ENCODE measurements around the gene DNM3. TPM values are rescaled to one million over a fixed set of nuclear protein-coding genes. Genes with fewer than 3 reads are reported as not detected.
A peak's percentile ranks its signal among the peaks of the same experiment; 100 is the strongest.

DNM3 gene
- total RNA-seq, 1 donor from 2014 or later, result 15.4 TPM

- ATAC-seq (peak; percentile 63), DNase-seq (no peak)
- Histone ChIP-seq H3K9me3 (no peaks in the 10 kb centered on the region), H3K4me3 (peak overlapping the region; percentile 8), H3K4me1 (peaks cover 7% of the 10 kb centered on the region), H3K27me3 (no peaks in the 10 kb centered on the region), H3K36me3 (no peaks in the 10 kb centered on the region), H3K27ac (peak overlapping the region; percentile 52)
- intact Hi-C loops (cut with DNase I), result no loop called here
- TF ChIP-seq, protein P1, sequence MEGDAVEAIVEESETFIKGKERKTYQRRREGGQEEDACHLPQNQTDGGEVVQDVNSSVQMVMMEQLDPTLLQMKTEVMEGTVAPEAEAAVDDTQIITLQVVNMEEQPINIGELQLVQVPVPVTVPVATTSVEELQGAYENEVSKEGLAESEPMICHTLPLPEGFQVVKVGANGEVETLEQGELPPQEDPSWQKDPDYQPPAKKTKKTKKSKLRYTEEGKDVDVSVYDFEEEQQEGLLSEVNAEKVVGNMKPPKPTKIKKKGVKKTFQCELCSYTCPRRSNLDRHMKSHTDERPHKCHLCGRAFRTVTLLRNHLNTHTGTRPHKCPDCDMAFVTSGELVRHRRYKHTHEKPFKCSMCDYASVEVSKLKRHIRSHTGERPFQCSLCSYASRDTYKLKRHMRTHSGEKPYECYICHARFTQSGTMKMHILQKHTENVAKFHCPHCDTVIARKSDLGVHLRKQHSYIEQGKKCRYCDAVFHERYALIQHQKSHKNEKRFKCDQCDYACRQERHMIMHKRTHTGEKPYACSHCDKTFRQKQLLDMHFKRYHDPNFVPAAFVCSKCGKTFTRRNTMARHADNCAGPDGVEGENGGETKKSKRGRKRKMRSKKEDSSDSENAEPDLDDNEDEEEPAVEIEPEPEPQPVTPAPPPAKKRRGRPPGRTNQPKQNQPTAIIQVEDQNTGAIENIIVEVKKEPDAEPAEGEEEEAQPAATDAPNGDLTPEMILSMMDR (IDR thresholded peaks at IDR 0.05), result peak; percentile 62
Measured at GRCh38 chr1:172398970-172399755, 557.9 kb downstream of the DNM3 start.

DNA sequence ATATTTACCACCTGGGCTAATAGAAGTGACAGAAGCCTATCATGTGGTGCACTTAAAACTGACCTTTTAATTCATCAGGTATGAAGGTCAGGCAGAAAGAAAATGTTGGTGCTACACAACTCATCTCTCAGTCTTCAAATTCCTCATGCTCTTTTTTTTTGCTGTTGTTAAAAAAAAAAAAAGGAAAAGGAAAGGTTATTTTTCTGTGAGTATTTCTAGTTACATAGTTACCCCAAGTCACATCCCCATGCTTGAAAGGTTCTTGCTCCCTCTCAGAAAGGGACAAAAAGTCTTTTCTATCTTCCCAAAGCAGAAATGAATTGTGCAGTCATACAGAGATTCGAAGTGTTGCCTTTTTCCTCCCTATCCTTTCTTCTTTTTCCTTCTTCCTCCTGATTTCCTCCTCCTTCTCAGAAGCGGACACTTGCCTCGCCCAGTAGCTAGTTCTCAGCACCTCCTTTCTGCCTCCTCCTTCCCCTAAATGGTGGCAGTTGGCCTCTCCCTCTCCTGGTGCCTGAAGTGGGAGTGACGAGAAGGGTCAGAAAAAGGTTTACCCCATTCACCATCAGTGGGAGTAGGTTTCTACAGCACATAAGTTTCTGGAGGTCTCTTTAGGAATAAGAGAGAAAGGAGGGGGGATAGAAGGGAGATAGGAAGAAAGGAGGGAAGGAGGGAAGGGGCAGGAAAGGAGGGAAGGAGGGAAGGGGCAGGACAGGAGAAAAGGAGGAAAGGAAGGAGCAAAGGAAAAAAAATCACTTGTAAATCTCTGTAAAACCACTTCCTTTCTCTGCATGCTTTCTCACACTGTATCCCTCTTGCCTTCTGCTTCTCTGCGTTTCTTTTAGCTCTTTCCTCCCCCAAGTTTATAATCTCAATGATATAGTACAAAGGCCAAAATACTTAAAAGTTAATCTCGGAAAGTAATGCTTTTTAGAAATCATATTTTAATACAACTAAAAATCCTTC is 558.7 kb downstream of the DNM3 start:
- H3K4me1 ChIP-seq, result peaks cover 7% of the 10 kb centered on the region
- ATAC-seq (no peak), DNase-seq (no peak)
- no peaks in the 10 kb centered on the region for H3K9me3 ChIP-seq
- H3K27ac ChIP-seq, result no peak overlapping the region
- intact Hi-C loops (cut with DNase I), result loop anchor here (10.0 kb wide), 1 partner anchor 395 kb away; no protein-coding TSS in a partner anchor
- H3K36me3 ChIP-seq, result no peaks in the 10 kb centered on the region
- H3K4me3 ChIP-seq, result no peak overlapping the region
- TF ChIP-seq, protein P1 (IDR thresholded peaks at IDR 0.05), result no peak
- H3K27me3 ChIP-seq, result no peaks in the 10 kb centered on the region

GRCh38 chr1:172400722-172401105 is 559.4 kb downstream of the DNM3 start:
- Histone ChIP-seq H3K4me1 (peaks cover 7% of the 10 kb centered on the region), H3K4me3 (no peak overlapping the region), H3K27me3 (no peaks in the 10 kb centered on the region), H3K27ac (no peak overlapping the region), H3K9me3 (no peaks in the 10 kb centered on the region), H3K36me3 (no peaks in the 10 kb centered on the region)
- TF ChIP-seq, protein P1 (IDR thresholded peaks at IDR 0.05), result no peak
- intact Hi-C loops (cut with DNase I), result loop anchor here (10.0 kb wide), 1 partner anchor 396 kb away; no protein-coding TSS in a partner anchor
- DNase-seq, result no peak
- ATAC-seq, result no peak

DNA sequence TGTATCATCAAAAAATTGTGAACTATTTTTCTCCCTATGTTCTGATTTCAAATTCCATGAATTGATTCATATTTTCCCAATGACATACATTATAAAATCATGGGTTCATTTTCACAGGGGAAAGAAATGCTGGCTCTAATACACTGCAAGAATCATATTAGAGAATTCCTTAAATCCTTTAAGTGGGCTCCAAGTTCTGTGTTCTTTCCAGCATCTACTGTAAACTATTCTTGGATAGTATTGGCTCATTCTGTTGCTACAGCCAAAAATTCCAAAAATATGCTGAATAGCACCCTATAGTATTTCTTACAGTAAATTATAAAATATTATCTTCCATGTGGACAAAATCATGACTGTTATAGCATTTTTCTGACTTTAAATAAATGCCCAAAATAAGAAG is 560.2 kb downstream of the DNM3 start:
- DNase-seq (no peak), ATAC-seq (no peak)
- H3K9me3 ChIP-seq, result no peaks in the 10 kb centered on the region
- no peak overlapping the region for H3K4me3 ChIP-seq
- TF ChIP-seq, protein P1 (IDR thresholded peaks at IDR 0.05), result no peak
- no peak overlapping the region for H3K27ac ChIP-seq
- no peaks in the 10 kb centered on the region for H3K27me3 ChIP-seq
- intact Hi-C loops (cut with DNase I), result loop anchor here (10.0 kb wide), 1 partner anchor 397 kb away; no protein-coding TSS in a partner anchor
- H3K36me3 ChIP-seq, result no peaks in the 10 kb centered on the region
- H3K4me1 ChIP-seq, result peaks cover 7% of the 10 kb centered on the region

DNA sequence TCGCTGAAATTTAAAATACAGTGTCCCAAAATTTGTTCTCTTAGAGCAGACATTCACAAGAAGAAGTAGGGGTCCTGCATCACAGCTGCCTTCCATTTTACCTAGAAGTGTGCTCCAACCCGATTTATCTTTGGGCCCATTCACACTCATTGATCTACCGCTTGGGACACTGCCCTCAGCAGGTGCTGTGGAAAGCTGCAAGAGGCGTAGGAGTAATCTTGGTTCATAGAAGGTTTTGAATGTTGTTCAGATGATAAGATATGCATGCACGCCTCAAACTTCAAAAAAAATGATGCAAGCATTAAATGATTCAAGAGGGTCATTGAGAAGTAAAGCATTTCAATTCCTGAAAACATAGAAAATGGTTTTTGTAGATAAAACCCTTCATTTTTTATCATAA is 560.6 kb downstream of the DNM3 start:
- Histone ChIP-seq H3K4me3 (no peak overlapping the region), H3K4me1 (peaks cover 7% of the 10 kb centered on the region), H3K36me3 (no peaks in the 10 kb centered on the region), H3K27ac (no peak overlapping the region), H3K9me3 (no peaks in the 10 kb centered on the region), H3K27me3 (no peaks in the 10 kb centered on the region)
- ATAC-seq (no peak), DNase-seq (no peak)
- TF ChIP-seq, protein P1 (IDR thresholded peaks at IDR 0.05), result peak; percentile 10
- intact Hi-C loops (cut with DNase I), result loop anchor here (10.0 kb wide), 1 partner anchor 397 kb away; no protein-coding TSS in a partner anchor

Measured in upper lobe of right lung (tissue), 1 donor.